ENCODE results near the gene BIRC6.

DNA sequence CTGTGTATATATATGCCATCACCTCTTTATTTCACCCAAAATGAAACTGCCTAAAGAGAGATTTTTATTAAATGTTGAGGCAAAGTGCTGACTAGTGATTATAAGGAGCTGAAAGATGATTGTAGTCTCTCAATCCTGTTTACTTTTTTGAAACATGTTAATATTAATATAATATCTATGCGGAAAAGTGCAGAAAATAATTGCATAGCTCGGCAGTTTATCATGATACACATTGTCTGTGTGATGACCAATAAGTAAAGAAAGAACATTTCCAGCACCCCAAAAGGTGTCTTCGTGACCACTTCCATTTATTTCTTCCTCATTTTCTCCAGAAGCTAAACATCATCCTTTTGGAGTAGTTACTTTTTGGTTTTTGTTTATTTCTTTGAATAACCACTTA lies 99.0 kb downstream of the BIRC6 start:
- TF ChIP-seq CEBPB (IDR thresholded peaks at IDR 0.05) (no peak), EHF (CRISPR knock-in tag; IDR thresholded peaks at IDR 0.05) (no peak), MYC (IDR thresholded peaks at IDR 0.05; ENCODE audit: borderline replicate concordance, low read length) (no peak), POLR2A (IDR thresholded peaks at IDR 0.05; ENCODE audit: low read length) (no peak), CHD2 (IDR thresholded peaks at IDR 0.05; ENCODE audit: low read length, partially characterized antibody) (no peak), MAX (IDR thresholded peaks at IDR 0.05) (no peak), MAZ (IDR thresholded peaks at IDR 0.05; ENCODE audit: borderline replicate concordance, low read depth, low read length) (no peak), ELK1 (IDR thresholded peaks at IDR 0.05; ENCODE audit: low read depth, low read length) (no peak), EP300 (IDR thresholded peaks at IDR 0.05) (no peak), RFX5 (IDR thresholded peaks at IDR 0.05) (no peak)
- TF ChIP-seq, protein P1, sequence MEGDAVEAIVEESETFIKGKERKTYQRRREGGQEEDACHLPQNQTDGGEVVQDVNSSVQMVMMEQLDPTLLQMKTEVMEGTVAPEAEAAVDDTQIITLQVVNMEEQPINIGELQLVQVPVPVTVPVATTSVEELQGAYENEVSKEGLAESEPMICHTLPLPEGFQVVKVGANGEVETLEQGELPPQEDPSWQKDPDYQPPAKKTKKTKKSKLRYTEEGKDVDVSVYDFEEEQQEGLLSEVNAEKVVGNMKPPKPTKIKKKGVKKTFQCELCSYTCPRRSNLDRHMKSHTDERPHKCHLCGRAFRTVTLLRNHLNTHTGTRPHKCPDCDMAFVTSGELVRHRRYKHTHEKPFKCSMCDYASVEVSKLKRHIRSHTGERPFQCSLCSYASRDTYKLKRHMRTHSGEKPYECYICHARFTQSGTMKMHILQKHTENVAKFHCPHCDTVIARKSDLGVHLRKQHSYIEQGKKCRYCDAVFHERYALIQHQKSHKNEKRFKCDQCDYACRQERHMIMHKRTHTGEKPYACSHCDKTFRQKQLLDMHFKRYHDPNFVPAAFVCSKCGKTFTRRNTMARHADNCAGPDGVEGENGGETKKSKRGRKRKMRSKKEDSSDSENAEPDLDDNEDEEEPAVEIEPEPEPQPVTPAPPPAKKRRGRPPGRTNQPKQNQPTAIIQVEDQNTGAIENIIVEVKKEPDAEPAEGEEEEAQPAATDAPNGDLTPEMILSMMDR (IDR thresholded peaks at IDR 0.05) = no peak
